GM23338 (cell line): ENCODE data around the gene OPTN.

Source experiments
- CREB1 ChIP-seq: fragments of 250-450 bp; sonication (Bioruptor Pico); IDR thresholded peaks from 2 replicates; pipeline ENCODE4 v1.5.0; 2020; ENCODE audit warnings: low read depth, mild to moderate bottlenecking, moderate library complexity
- CTCF ChIP-seq, 2 experiments: fragments of 200-600 bp in 1 of 2; sonication (generic) in 1 of 2; conservative IDR thresholded peaks; 2 replicates each; pipeline versions ENCODE4 v1.5.1 to v1.6.1; 2016 to 2017; ENCODE audit warnings: antibody characterized with exemption in 2 of 2, low read depth in 2 of 2, mild to moderate bottlenecking in 2 of 2, moderate library complexity in 1 of 2
- EZH2 ChIP-seq: fragments of 200-600 bp; sonication (generic); IDR thresholded peaks from one replicate; pipeline ENCODE4 v1.8.0; 2017; ENCODE audit warnings: antibody characterized with exemption, mild to moderate bottlenecking, low read depth; ENCODE audit not compliant: unreplicated experiment
- EZH2phosphoT487 ChIP-seq: fragments of 200-600 bp; sonication (generic); IDR thresholded peaks from one replicate; pipeline ENCODE4 v1.8.1; 2018; ENCODE audit warnings: antibody characterized with exemption; ENCODE audit not compliant: unreplicated experiment
- JUNB ChIP-seq: IDR thresholded peaks from one replicate; pipeline ENCODE4 v1.6.1; 2016; ENCODE audit warnings: antibody characterized with exemption; ENCODE audit not compliant: unreplicated experiment
- NANOG ChIP-seq: IDR thresholded peaks from 2 replicates; pipeline ENCODE4 v1.6.1; 2016; ENCODE audit warnings: antibody characterized with exemption, borderline replicate concordance
- POLR2AphosphoS5 ChIP-seq: IDR thresholded peaks from 2 replicates; pipeline ENCODE4 v1.6.1; 2016; ENCODE audit warnings: antibody characterized with exemption, low read depth
- TF ChIP-seq, protein P1 (sequence below): IDR thresholded peaks from one replicate; pipeline ENCODE4 v1.6.1; 2018; ENCODE audit warnings: antibody characterized with exemption; ENCODE audit not compliant: unreplicated experiment
- TF ChIP-seq, protein P2 (sequence below): IDR thresholded peaks from 2 replicates; pipeline ENCODE4 v1.6.1; 2016; ENCODE audit warnings: antibody characterized with exemption

DNA sequence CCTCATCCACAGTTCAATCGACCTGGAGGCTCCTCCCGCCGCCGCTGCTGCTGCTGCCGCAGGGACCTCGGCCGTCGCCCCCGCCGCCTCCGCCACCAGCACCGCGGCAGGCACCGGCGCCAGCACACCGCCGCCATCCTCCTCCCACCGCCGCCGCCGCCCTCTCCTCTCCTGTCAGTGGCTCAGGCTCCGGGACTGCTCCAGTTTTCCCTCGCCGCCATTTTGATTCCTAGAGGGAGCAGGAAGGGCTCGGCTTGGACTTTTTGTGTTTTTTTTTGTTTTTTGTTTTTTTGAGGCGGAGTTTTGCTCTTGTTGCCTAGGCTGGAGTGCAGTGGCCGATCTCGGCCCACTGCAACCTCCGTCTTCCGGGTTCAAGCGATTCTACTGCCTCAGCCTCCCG, 58.4 kb downstream of the OPTN start:
- TF ChIP-seq NANOG (no peak), CTCF (conservative IDR thresholded peaks at IDR 0.05; ENCODE audit: low read depth in 2 of 2) (no peak), CREB1 (CRISPR knock-in tag) (no peak), POLR2AphosphoS5 (no peak), EZH2phosphoT487 (no peak), EZH2 (no peak), JUNB (no peak)
- TF ChIP-seq, protein P1, sequence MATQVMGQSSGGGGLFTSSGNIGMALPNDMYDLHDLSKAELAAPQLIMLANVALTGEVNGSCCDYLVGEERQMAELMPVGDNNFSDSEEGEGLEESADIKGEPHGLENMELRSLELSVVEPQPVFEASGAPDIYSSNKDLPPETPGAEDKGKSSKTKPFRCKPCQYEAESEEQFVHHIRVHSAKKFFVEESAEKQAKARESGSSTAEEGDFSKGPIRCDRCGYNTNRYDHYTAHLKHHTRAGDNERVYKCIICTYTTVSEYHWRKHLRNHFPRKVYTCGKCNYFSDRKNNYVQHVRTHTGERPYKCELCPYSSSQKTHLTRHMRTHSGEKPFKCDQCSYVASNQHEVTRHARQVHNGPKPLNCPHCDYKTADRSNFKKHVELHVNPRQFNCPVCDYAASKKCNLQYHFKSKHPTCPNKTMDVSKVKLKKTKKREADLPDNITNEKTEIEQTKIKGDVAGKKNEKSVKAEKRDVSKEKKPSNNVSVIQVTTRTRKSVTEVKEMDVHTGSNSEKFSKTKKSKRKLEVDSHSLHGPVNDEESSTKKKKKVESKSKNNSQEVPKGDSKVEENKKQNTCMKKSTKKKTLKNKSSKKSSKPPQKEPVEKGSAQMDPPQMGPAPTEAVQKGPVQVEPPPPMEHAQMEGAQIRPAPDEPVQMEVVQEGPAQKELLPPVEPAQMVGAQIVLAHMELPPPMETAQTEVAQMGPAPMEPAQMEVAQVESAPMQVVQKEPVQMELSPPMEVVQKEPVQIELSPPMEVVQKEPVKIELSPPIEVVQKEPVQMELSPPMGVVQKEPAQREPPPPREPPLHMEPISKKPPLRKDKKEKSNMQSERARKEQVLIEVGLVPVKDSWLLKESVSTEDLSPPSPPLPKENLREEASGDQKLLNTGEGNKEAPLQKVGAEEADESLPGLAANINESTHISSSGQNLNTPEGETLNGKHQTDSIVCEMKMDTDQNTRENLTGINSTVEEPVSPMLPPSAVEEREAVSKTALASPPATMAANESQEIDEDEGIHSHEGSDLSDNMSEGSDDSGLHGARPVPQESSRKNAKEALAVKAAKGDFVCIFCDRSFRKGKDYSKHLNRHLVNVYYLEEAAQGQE = no peak
- TF ChIP-seq, protein P2, sequence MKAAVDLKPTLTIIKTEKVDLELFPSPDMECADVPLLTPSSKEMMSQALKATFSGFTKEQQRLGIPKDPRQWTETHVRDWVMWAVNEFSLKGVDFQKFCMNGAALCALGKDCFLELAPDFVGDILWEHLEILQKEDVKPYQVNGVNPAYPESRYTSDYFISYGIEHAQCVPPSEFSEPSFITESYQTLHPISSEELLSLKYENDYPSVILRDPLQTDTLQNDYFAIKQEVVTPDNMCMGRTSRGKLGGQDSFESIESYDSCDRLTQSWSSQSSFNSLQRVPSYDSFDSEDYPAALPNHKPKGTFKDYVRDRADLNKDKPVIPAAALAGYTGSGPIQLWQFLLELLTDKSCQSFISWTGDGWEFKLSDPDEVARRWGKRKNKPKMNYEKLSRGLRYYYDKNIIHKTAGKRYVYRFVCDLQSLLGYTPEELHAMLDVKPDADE = no peak
